IMR-90 (cell line): ENCODE results near the gene PTCH1. TPM values are rescaled to one million over a fixed set of nuclear protein-coding genes. Genes with fewer than 3 reads are reported as not detected.

Source experiments
- ATAC-seq: fragments of 200-7000 bp; cut with Tn5 transposase; 2 replicates; pipeline ENCODE4 v1.9.1; 2020; ENCODE audit warnings: low read depth, mild to moderate bottlenecking, moderate library complexity
- BruUV-seq: library from RNA; stranded (reverse); fragments of 400-500 nt; replicated peaks from 2 replicates; lab custom pipeline; 2021; lab: Mats Ljungman, UMichigan
- CTCF ChIA-PET: fragments of 300-600 bp; formaldehyde crosslinking; extraction: SDS; loops from one replicate; lab custom pipeline; 2021; ENCODE audit warnings: antibody characterized with exemption; lab: Yijun Ruan, JAX
- POLR2A ChIA-PET: fragments of 300-600 bp; sonication (Branson Sonifier 250); formaldehyde crosslinking; loops from one replicate; lab custom pipeline; 2022; ENCODE audit warnings: antibody characterized with exemption; ENCODE audit not compliant: unreplicated experiment; lab: Charles Lee
- DNase-seq: peaks from one replicate; pipeline ENCODE4 v3.0.0; 2013
- H2AFZ ChIP-seq: replicated peaks from 2 replicates; pipeline ENCODE3; 2013; ENCODE audit warnings: low read length, mild to moderate bottlenecking; ENCODE audit not compliant: poor library complexity
- H2AK5ac ChIP-seq: 2 replicates; pipeline ENCODE4 v1.6.1; 2013; ENCODE audit warnings: low read depth, low read length, inconsistent platforms
- H2AK9ac ChIP-seq: replicated peaks from 2 replicates; pipeline ENCODE3; 2013; ENCODE audit warnings: mild to moderate bottlenecking, low read depth, low read length, moderate library complexity; ENCODE audit not compliant: poor library complexity
- H2BK120ac ChIP-seq: 2 replicates; pipeline ENCODE4 v1.6.1; 2013; ENCODE audit warnings: low read depth, low read length, inconsistent platforms
- H2BK15ac ChIP-seq: 3 replicates; pipeline ENCODE4 v1.6.1; 2013; ENCODE audit warnings: low read depth, low read length, inconsistent platforms
- H2BK20ac ChIP-seq: 2 replicates; pipeline ENCODE4 v1.6.1; 2013; ENCODE audit warnings: low read depth, mild to moderate bottlenecking, inconsistent platforms, low read length, moderate library complexity
- H2BK5ac ChIP-seq: 2 replicates; pipeline ENCODE4 v1.6.1; 2013; ENCODE audit warnings: mild to moderate bottlenecking, low read depth, low read length, inconsistent platforms; ENCODE audit not compliant: poor library complexity, severe bottlenecking
- H3K14ac ChIP-seq: replicated peaks from 2 replicates; pipeline ENCODE4 v1.6.1; 2013; ENCODE audit warnings: low read depth, low read length, inconsistent platforms
- H3K18ac ChIP-seq: 2 replicates; pipeline ENCODE4 v1.6.1; 2013; ENCODE audit warnings: low read depth, low read length, control low read depth
- H3K23ac ChIP-seq: 2 replicates; pipeline ENCODE4 v1.6.1; 2013; ENCODE audit warnings: low read depth, low read length, inconsistent platforms
- H3K27ac ChIP-seq: 2 replicates; pipeline ENCODE4 v1.5.1; 2013; ENCODE audit warnings: mild to moderate bottlenecking, control low read depth, low read length; ENCODE audit not compliant: insufficient read depth
- H3K27me3 ChIP-seq: 2 replicates; pipeline ENCODE4 v1.6.1; 2013; ENCODE audit warnings: low read length; ENCODE audit not compliant: control insufficient read depth, insufficient read depth
- H3K36me3 ChIP-seq: 2 replicates; pipeline ENCODE4 v1.6.1; 2013; ENCODE audit warnings: low read length, mixed read lengths; ENCODE audit not compliant: control insufficient read depth, insufficient read depth
- H3K4ac ChIP-seq: 2 replicates; pipeline ENCODE4 v1.6.1; 2013; ENCODE audit warnings: low read depth, low read length, inconsistent platforms
- H3K4me1 ChIP-seq: 2 replicates; pipeline ENCODE4 v1.6.1; 2013; ENCODE audit warnings: low read length, mixed read lengths; ENCODE audit not compliant: control insufficient read depth, insufficient read depth
- H3K4me2 ChIP-seq: 2 replicates; pipeline ENCODE4 v1.6.1; 2013; ENCODE audit warnings: low read depth, mild to moderate bottlenecking, control low read depth, low read length, moderate library complexity
- H3K4me3 ChIP-seq: 2 replicates; pipeline ENCODE4 v1.5.1; 2013; ENCODE audit warnings: low read depth, mild to moderate bottlenecking, control low read depth, low read length, moderate library complexity; ENCODE audit not compliant: insufficient read depth
- H3K56ac ChIP-seq: 2 replicates; pipeline ENCODE4 v1.6.1; 2013; ENCODE audit warnings: low read length, inconsistent platforms; ENCODE audit not compliant: insufficient read depth; ENCODE audit errors: extremely low read depth
- H3K79me1 ChIP-seq, 2 experiments: 2 replicates each; pipeline ENCODE4 v1.6.1; 2013; ENCODE audit warnings: low read length in 2 of 2, inconsistent platforms in 1 of 2, low read depth in 1 of 2
- H3K9ac ChIP-seq: 2 replicates; pipeline ENCODE4 v1.6.1; 2013; ENCODE audit warnings: low read depth, low read length, control low read depth
- H3K9me1 ChIP-seq: 2 replicates; pipeline ENCODE4 v1.6.1; 2013; ENCODE audit warnings: low read length, inconsistent platforms; ENCODE audit not compliant: insufficient read depth
- H3K9me3 ChIP-seq: 2 replicates; pipeline ENCODE4 v1.6.1; 2013; ENCODE audit warnings: low read length; ENCODE audit not compliant: control insufficient read depth, insufficient read depth
- H4K20me1 ChIP-seq: 2 replicates; pipeline ENCODE4 v1.6.1; 2013; ENCODE audit warnings: low read length, inconsistent platforms; ENCODE audit not compliant: insufficient read depth
- H4K5ac ChIP-seq: 2 replicates; pipeline ENCODE4 v1.6.1; 2013; ENCODE audit warnings: mild to moderate bottlenecking, low read depth, low read length, control low read depth
- H4K8ac ChIP-seq, 2 experiments: 2 replicates each; pipeline ENCODE4 v1.6.1; 2013; ENCODE audit warnings: low read depth in 2 of 2, low read length in 2 of 2, control low read depth in 1 of 2, inconsistent platforms in 1 of 2
- H4K91ac ChIP-seq: 2 replicates; pipeline ENCODE4 v1.6.1; 2013; ENCODE audit warnings: low read depth, low read length, inconsistent platforms; ENCODE audit not compliant: insufficient read depth
- BHLHE40 ChIP-seq: fragments of 150-350 bp; IDR thresholded peaks from 2 replicates; pipeline ENCODE4 v1.6.1; 2016; ENCODE audit warnings: mild to moderate bottlenecking, low read depth, low read length
- FOS ChIP-seq: fragments of 150-350 bp; IDR thresholded peaks from 2 replicates; pipeline ENCODE4 v1.6.1; 2016; ENCODE audit warnings: low read depth, low read length
- MXI1 ChIP-seq: IDR thresholded peaks from 2 replicates; pipeline ENCODE4 v1.6.1; 2012; ENCODE audit warnings: low read depth, mild to moderate bottlenecking, low read length, moderate library complexity, borderline replicate concordance
- RCOR1 ChIP-seq: IDR thresholded peaks from 2 replicates; pipeline ENCODE4 v1.6.1; 2012; ENCODE audit warnings: mild to moderate bottlenecking, low read length, improper control_type of control experiment; ENCODE audit not compliant: insufficient replicate concordance
- RFX5 ChIP-seq: IDR thresholded peaks from 2 replicates; pipeline ENCODE4 v1.8.0; 2012; ENCODE audit warnings: low read depth, mild to moderate bottlenecking, low read length, moderate library complexity
- USF2 ChIP-seq: fragments of 150-350 bp; IDR thresholded peaks from 2 replicates; pipeline ENCODE4 v1.6.1; 2017; ENCODE audit warnings: mild to moderate bottlenecking, antibody characterized with exemption, low read length, low read depth
- WGBS, 2 experiments: methylation state at CpG; one replicate each; pipeline versions ENCODE4 v1.1.5 to v1.1.7; 2013; ENCODE audit warnings: missing lambda C conversion rate in 2 of 2; ENCODE audit not compliant: insufficient read length in 1 of 2; ENCODE audit errors: extremely low coverage in 2 of 2; 5-methylcytosine and 5-hydroxymethylcytosine counted together
- dilution Hi-C: fragments of 300-500 bp; cut with HindIII; formaldehyde crosslinking; loops from one replicate; pipeline ENCODE4 v1.14.3; 2018; ENCODE audit warnings: low sequenced_read_pairs; ENCODE audit not compliant: unreplicated experiment
- in situ Hi-C: fragments of 300-500 bp; cut with MboI; formaldehyde crosslinking; loops from 3 replicates; pipeline ENCODE4 v1.14.3; 2019; ENCODE audit warnings: low sequenced_read_pairs, inconsistent platforms, mixed read lengths
- intact Hi-C: fragments of 100-400 bp; cut with micrococcal nuclease; formaldehyde crosslinking; loops from 2 replicates; pipeline ENCODE4 v1.10.0; 2022
- polyA plus RNA-seq, 3 experiments: library from polyadenylated mRNA; depleted of rRNA; stranded (reverse); fragments of >200 nt; gene quantifications; 2 replicates each; pipeline ENCODE4 v1.2.3, GENCODE V29; 2012; ENCODE audit warnings: low replicate concordance in 1 of 3
- total RNA-seq: library from RNA; depleted of rRNA; stranded (reverse); fragments of >200 nt; gene quantifications from 2 replicates; pipeline ENCODE4 v1.2.3, GENCODE V29; 2012
- TF ChIP-seq, protein P1 (sequence below): fragments of 150-350 bp; IDR thresholded peaks from 2 replicates; pipeline ENCODE4 v1.6.1; 2016; ENCODE audit warnings: low read depth, mild to moderate bottlenecking, low read length, moderate library complexity, borderline replicate concordance
- TF ChIP-seq, protein P2 (sequence below): conservative IDR thresholded peaks from 2 replicates; pipeline ENCODE4 v1.5.1; 2012; ENCODE audit warnings: mild to moderate bottlenecking, low read depth, low read length, improper control_type of control experiment

Gene PTCH1
- total and polyA plus RNA-seq, 2 of the 4 experiments (the other 2 are of a cell fraction) = 4.1 to 5.0 TPM

- in situ Hi-C loops (no loop called here), intact Hi-C loops (no loop called here), dilution Hi-C loops (no loop called here)
- Histone ChIP-seq H2BK120ac (no peak overlapping the region), H3K23ac (no peak overlapping the region), H3K79me1 (no peaks in the 10 kb centered on the region), H2BK15ac (no peak overlapping the region), H3K14ac (no peak overlapping the region), H3K4me1 (no peaks in the 10 kb centered on the region), H3K56ac (no peak overlapping the region), H2AK9ac (no peak overlapping the region), H3K9me1 (no peaks in the 10 kb centered on the region), H3K4ac (no peak overlapping the region), H3K36me3 (no peaks in the 10 kb centered on the region), H4K20me1 (no peaks in the 10 kb centered on the region), H3K27ac (no peak overlapping the region), H3K9ac (no peak overlapping the region), H4K5ac (no peak overlapping the region), H2AK5ac (no peak overlapping the region), H2BK5ac (no peak overlapping the region), H3K4me3 (no peak overlapping the region), H3K27me3 (peaks cover 15% of the 10 kb centered on the region), H3K9me3 (no peaks in the 10 kb centered on the region), H4K8ac (no peak overlapping the region), H2AFZ (no peak overlapping the region), H4K91ac (no peak overlapping the region), H3K4me2 (no peak overlapping the region), H3K18ac (no peak overlapping the region), H2BK20ac (no peak overlapping the region)
- ATAC-seq (no peak), DNase-seq (no peak)
- ChIA-PET POLR2A (no interaction called here), CTCF (no interaction called here)
- BruUV-seq = no TSS peak
- TF ChIP-seq RFX5 (no peak), RCOR1 (no peak), USF2 (no peak), MXI1 (no peak), BHLHE40 (no peak), FOS (no peak)
- TF ChIP-seq, protein P1, sequence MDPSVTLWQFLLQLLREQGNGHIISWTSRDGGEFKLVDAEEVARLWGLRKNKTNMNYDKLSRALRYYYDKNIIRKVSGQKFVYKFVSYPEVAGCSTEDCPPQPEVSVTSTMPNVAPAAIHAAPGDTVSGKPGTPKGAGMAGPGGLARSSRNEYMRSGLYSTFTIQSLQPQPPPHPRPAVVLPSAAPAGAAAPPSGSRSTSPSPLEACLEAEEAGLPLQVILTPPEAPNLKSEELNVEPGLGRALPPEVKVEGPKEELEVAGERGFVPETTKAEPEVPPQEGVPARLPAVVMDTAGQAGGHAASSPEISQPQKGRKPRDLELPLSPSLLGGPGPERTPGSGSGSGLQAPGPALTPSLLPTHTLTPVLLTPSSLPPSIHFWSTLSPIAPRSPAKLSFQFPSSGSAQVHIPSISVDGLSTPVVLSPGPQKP = no peak
- TF ChIP-seq, protein P2, sequence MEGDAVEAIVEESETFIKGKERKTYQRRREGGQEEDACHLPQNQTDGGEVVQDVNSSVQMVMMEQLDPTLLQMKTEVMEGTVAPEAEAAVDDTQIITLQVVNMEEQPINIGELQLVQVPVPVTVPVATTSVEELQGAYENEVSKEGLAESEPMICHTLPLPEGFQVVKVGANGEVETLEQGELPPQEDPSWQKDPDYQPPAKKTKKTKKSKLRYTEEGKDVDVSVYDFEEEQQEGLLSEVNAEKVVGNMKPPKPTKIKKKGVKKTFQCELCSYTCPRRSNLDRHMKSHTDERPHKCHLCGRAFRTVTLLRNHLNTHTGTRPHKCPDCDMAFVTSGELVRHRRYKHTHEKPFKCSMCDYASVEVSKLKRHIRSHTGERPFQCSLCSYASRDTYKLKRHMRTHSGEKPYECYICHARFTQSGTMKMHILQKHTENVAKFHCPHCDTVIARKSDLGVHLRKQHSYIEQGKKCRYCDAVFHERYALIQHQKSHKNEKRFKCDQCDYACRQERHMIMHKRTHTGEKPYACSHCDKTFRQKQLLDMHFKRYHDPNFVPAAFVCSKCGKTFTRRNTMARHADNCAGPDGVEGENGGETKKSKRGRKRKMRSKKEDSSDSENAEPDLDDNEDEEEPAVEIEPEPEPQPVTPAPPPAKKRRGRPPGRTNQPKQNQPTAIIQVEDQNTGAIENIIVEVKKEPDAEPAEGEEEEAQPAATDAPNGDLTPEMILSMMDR = no peak
- WGBS, 2 experiments = no CpG with 5 or more reads among the region's 8 CpGs
Observed at GRCh38 chr9:95533996-95534680, 17.4 kb upstream of the PTCH1 start.
